NCI-H524 treated with DMSO at 0.1 percent for 48 hours (cell line): ENCODE results near the gene TMC8.

Source experiments
- DNase-seq: peaks from one replicate; lab custom pipeline; 2025; lab: John Stamatoyannopoulos, UW

Gene TMC8

DNA sequence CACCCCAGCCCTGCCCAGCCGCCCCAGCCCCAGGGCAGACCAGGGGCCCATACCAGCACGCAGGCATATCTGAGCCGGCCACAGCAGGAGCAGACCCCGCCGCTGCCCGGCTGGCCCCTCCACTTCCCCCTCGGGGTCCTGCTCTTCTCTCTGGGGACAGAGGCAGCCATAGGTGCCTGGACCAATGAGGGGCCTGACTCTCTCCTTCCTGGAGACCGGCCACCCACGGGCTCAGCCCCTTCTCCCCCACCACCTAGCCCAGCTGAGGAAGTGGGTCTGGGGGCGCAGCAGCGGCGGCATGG, 5.8 kb upstream of the TMC8 start:
- DNase-seq: no peak

GRCh38 chr17:78125138-78125913, 5.2 kb upstream of the TMC8 start:
- DNase-seq: no peak

GRCh38 chr17:78125976-78126894, 4.3 kb upstream of the TMC8 start:
- no peak for DNase-seq

- no peak for DNase-seq
Measured at GRCh38 chr17:78126895-78127238, 3.7 kb upstream of the TMC8 start.

- DNase-seq: no peak
Measured at GRCh38 chr17:78127239-78127887, 3.2 kb upstream of the TMC8 start.

DNA sequence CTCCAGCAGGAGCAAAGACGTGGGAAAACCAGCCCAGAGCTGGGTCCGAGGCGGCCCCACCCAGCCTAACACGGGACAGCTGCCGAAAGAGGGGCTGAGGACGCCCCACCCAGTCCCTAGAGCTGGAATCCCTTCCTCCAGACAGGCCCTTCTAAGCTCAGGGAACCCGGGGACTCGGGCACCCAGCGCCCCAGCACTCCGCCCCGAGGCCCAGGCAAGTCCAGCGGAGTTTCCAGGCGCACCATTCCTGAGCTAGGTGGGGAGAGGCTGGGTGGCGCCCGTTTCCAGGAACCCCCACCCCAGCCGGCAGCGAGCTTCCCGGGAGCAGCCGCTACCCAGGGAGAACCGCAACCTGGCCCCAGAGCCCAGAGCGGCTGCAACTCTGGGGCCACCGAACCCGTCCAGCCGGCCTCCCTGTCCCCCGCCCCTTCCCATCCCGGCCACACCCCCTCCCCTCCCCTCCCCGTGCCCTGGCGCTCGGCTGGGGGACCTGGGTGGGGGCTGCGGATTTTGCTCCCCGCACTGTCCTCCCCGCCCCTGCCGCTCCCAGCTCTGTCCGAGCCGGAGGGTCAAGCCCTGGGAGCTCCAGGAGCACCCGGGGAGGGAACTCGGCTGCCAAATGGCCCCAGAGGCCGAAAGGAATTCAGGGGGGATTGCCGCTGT, 2.6 kb upstream of the TMC8 start:
- no peak for DNase-seq

DNA sequence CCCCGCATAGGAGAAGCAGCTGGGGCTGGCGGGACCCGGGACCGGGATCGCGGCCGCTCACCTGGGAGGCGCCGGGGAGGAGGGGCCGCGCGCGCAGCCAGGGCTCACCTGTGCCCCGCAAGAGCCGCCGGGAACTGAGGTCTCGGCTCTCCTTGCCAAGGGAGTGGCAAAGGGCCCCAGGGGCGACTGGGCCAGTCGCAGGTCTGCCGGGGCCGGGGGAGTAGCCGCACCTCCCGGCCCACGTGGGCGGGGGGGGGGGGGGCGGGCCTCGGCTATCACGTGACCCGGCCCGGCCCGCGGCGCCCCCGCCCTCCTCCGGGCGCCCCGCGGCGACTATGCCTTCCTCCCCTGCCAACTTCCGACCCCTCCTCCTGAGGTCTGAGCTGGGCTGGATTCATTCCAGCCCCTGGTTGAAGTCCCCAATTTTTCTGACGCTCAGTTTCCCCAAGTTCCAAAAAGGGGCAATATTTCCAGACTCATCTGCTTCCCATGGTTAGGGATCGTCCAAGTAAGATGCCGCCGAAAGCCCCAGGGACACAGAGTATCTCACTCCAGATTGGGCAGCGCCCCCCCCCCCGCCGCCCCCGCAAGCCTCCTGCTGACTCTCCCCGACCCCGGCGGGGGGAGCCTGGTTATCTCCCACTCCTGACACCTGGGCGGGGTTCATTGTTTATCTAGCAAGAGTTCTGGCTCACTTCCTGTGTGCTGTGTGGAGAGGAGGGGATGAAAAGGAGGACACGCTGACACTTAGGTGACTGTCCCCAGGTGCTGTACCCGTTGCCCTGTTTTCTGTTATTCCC, 1.8 kb upstream of the TMC8 start, which contains the start of gene TMC6:
Gene TMC6 (minus strand): TSS at position 205 of the 800 bp plus-strand sequence. CDS start 1,923 bp downstream, outside the sequence.
- peak; percentile 65 for DNase-seq

DNA sequence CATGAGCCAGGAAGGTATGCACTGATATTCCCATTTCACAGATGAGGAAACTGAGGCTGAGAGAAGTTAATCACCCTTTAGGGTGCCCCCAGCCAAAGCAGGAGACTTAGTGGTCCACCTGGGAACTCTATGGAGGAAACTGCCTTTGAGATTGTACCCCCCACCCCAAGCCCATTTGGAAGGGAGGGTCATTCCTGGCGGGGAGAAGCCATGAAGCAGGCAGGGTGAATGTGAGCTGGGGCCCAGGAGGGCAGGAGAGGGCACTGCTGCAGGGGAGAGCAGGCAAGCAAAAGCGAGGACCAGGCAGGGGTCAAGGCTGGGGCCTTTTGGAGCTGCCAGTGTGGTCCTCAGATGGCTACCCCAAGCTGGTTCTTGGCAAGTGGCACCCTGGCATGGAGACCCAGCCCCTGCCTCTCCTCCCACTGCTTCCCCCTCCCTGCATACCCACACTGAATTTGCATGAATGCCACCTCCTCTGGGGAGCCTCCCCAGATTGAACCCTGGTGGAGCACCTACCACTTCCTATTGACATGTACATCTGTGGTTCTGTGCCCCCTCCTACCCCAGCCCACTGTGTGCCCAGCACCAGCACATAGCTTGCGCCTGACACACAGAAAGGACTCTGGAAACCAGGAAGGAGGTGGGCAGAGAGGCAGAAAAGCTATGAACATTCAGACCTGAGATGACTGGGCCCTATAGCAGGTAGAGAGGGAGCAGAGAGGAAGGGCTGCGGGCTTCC, 1.1 kb upstream of the TMC8 start:
- no peak for DNase-seq

DNA sequence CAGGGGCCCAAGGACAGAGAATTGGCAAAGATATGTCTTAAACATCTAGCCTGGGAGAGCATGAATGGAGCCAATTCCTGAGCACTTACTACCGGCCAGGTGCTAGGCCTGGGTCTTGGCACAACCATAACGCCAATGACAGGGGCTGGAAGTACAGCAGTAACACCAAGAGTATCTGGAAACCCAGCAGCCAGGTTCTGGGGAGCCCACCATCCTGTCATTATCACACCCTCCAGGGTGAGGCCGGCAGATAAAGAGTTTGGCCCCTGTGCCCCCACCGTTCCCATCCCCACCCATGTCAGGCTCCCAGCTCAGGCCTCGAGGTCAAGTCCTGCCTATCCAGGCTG, 508 bp upstream of the TMC8 start:
- no peak for DNase-seq

- no peak for DNase-seq
Measured at GRCh38 chr17:78131172-78132083, 857 bp downstream of the TMC8 start.

DNA sequence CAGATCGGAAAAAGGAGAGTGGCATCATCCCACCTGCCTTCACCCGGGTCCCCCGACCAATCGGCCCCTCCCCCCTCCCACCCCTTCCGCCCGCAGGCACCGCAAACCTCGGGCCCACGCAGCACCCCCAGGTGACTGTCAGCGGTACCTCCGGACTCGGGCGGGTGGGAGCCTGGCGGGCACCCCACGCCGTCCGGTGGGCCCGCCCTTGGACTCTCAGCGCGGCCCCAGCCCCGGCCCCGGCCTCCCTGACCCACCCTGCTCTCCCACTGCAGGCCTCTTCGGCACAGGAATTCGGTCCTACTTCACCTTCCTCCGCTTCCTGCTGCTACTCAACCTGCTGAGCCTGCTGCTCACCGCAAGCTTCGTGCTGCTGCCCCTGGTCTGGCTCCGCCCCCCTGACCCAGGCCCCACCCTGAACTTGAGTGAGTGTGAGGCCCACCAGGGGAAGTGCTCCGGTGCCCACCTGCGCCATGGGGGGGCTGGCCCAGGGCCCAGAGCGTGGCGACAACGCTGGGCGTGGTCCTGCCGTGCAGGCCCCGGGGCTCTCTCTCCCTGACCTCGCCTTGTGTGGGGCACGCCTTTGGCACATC, 1.6 kb downstream of the TMC8 start:
- DNase-seq: no peak

- no peak for DNase-seq
Measured at GRCh38 chr17:78132767-78133178, 2.2 kb downstream of the TMC8 start.

DNA sequence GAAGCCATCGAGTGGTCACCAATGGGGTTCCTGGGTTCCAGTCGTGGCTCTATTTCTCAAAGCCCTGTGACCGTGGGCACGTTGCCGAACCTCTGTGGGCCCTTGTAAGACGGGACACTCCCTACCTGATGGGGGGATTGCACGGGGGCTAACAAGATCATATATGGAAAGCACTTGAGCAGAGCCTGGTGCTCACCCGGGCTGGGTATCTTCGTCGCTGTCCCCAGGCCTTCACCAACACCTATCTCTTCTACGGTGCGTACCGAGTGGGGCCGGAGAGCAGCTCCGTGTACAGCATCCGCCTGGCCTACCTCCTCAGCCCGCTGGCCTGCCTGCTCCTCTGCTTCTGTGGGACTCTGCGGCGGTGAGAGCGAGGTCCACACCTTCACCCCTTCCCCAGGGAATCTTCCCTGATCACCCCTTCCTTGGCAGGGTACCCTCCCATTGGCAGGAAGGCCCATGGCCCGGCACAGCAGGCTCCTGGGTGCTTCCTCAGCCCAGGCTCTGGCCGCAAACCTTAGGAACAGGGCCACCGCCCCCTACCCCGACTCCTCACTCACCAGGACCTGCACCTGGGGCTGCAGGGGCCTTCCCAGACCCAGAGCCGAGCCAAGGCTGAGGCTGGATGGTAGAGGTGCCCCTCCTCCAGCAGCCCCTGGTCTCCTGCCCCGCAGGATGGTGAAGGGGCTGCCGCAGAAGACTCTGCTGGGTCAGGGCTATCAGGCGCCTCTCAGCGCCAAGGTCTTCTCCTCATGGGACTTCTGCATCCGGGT, 2.8 kb downstream of the TMC8 start:
- no peak for DNase-seq

- no peak for DNase-seq
Measured at GRCh38 chr17:78133971-78134898, 3.7 kb downstream of the TMC8 start.

DNA sequence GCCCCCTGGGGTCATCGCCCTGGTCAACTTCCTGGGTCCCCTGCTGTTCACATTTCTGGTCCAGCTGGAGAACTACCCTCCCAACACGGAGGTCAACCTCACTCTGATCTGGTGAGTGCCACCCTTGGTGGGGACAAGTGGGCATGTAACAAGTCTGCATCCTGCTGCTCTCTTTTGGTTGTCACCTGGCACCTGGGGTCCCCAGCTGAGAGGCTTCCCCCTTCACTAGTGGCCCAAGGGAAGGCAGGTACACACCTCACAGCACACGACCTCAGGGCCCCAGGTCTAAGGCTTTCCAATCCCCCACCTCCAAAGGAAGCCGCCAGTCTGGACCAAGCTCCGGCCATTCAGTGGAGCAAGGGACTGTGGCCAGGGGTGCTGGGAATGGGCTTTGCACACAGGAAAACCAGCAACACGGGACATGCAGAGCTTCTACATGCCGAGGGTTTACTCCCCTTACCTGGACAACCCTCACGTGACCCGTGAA, 4.4 kb downstream of the TMC8 start:
- no peak for DNase-seq

DNA sequence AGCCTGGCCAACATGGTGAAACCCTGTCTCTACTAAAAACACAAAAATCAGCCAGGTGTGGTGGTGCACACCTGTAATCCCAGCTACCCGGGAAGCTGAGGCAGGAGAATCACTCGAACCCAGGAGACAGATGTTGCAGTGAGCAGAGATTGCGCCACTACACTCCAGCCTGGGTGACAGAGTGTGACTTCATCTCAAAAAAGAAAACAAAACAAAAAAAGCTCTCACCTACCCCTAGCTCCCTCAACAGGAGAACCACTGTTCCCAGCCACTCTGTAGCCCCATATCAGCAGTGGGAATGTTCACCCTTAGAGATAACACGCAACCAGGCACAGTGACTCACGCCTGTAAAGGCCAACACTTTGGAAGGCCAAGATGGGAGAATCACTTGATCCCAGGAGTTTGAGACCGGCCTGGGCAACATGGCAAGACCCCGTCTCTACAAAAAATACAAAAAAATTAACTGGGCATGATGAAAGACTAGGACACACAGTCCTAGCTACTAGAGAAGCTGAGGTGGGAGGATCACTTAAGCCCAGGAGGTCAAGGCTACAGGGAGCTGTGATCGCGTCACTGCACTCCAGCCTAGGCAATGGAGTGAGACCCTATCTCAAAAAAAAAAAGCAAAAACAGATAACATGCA, 5.4 kb downstream of the TMC8 start:
- no peak for DNase-seq
